Esophagus squamous epithelium (tissue), 4 donors: ENCODE results near the gene FBH1.

Experiments
- POLR2A ChIP-seq, 4 donors: fragments of 450-650 bp; IDR thresholded peaks; one replicate each; pipeline ENCODE4 v1.6.1; 2017; ENCODE audit warnings: antibody characterized with exemption in 4 of 4, mild to moderate bottlenecking in 4 of 4, moderate library complexity in 3 of 4
- TF ChIP-seq, protein P1 (sequence below), 6 experiments: fragments of 450-650 bp in 4 of 6; fragments of 200-600 bp in 2 of 6; sonication (generic) in 2 of 6; IDR thresholded peaks; one replicate each; pipeline ENCODE4 v1.5.1; 2016 to 2019; ENCODE audit warnings: antibody characterized with exemption in 6 of 6, mild to moderate bottlenecking in 4 of 6, moderate library complexity in 4 of 6

DNA sequence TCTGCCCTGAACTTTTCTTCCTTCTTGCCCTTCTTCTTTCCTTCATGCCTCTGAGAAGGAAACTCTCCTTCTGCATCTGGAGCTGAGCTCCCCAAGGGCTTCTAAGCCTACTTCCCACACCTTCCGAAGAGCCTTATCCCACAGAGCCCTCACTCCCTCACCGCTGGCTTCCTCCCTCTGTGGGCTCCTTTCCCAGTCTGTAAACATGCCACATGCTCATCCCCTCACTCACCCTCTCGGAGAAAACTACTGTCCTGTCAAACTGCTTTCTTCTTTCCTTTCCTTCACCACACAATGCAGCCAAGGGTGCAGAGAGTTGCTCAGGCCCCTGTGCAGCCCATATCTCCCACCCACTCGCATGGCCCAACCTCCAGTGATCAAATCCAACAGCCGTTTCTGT is 18.4 kb upstream of the FBH1 start:
- TF ChIP-seq, protein P1, sequence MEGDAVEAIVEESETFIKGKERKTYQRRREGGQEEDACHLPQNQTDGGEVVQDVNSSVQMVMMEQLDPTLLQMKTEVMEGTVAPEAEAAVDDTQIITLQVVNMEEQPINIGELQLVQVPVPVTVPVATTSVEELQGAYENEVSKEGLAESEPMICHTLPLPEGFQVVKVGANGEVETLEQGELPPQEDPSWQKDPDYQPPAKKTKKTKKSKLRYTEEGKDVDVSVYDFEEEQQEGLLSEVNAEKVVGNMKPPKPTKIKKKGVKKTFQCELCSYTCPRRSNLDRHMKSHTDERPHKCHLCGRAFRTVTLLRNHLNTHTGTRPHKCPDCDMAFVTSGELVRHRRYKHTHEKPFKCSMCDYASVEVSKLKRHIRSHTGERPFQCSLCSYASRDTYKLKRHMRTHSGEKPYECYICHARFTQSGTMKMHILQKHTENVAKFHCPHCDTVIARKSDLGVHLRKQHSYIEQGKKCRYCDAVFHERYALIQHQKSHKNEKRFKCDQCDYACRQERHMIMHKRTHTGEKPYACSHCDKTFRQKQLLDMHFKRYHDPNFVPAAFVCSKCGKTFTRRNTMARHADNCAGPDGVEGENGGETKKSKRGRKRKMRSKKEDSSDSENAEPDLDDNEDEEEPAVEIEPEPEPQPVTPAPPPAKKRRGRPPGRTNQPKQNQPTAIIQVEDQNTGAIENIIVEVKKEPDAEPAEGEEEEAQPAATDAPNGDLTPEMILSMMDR (IDR thresholded peaks at IDR 0.05) = no peak
- TF ChIP-seq POLR2A (IDR thresholded peaks at IDR 0.05) = no peak
